Hepatocyte (in vitro differentiated cells): ENCODE results near the gene KCNA2. TPM values are rescaled to one million over a fixed set of nuclear protein-coding genes. Genes with fewer than 3 reads are reported as not detected.

Experiments
- DNase-seq: peaks from one replicate; pipeline ENCODE4 v3.0.0-alpha.2; 2016; ENCODE audit warnings: low spot score
- H2AFZ ChIP-seq: fragments of 200-600 bp; sonication (generic); 2 replicates; pipeline ENCODE4 v1.6.0; 2016; ENCODE audit warnings: antibody characterized with exemption, mild to moderate bottlenecking
- H3K27ac ChIP-seq: fragments of 200-600 bp; sonication (generic); 2 replicates; pipeline ENCODE4 v1.5.1; 2016; ENCODE audit warnings: mild to moderate bottlenecking
- H3K27me3 ChIP-seq: fragments of 200-600 bp; sonication (generic); 2 replicates; pipeline ENCODE4 v1.6.1; 2016
- H3K36me3 ChIP-seq: fragments of 200-600 bp; sonication (generic); replicated peaks from 2 replicates; pipeline ENCODE4 v1.5.1; 2016; ENCODE audit warnings: low read depth; ENCODE audit not compliant: insufficient read depth
- H3K4me1 ChIP-seq: fragments of 200-600 bp; sonication (generic); 2 replicates; pipeline ENCODE4 v1.5.1; 2016; ENCODE audit warnings: mild to moderate bottlenecking, moderate library complexity; ENCODE audit not compliant: insufficient read depth
- H3K4me2 ChIP-seq: fragments of 200-600 bp; sonication (generic); 2 replicates; pipeline ENCODE4 v1.6.0; 2016
- H3K4me3 ChIP-seq: fragments of 200-600 bp; sonication (generic); 2 replicates; pipeline ENCODE4 v1.5.1; 2016; ENCODE audit warnings: mild to moderate bottlenecking
- H3K79me2 ChIP-seq: fragments of 200-600 bp; sonication (generic); 2 replicates; pipeline ENCODE4 v1.6.0; 2017; ENCODE audit warnings: mild to moderate bottlenecking
- H3K9me2 ChIP-seq: fragments of 200-600 bp; sonication (generic); replicated peaks from 2 replicates; pipeline ENCODE4 v1.6.0; 2017; ENCODE audit warnings: mild to moderate bottlenecking; ENCODE audit not compliant: insufficient read depth
- H3K9me3 ChIP-seq: fragments of 200-600 bp; sonication (generic); 2 replicates; pipeline ENCODE4 v1.5.1; 2016; ENCODE audit warnings: low read depth, mild to moderate bottlenecking
- H4K20me1 ChIP-seq: fragments of 200-600 bp; sonication (generic); 2 replicates; pipeline ENCODE4 v1.6.0; 2016; ENCODE audit warnings: mild to moderate bottlenecking; ENCODE audit not compliant: insufficient read depth, poor library complexity, severe bottlenecking
- EZH2 ChIP-seq: fragments of 200-600 bp; sonication (generic); IDR thresholded peaks from 2 replicates; pipeline ENCODE4 v1.6.1; 2016; ENCODE audit warnings: antibody characterized with exemption, mild to moderate bottlenecking, borderline replicate concordance
- EZH2phosphoT487 ChIP-seq: fragments of 200-600 bp; sonication (generic); IDR thresholded peaks from one replicate; pipeline ENCODE4 v1.6.1; 2018; ENCODE audit warnings: antibody characterized with exemption, mild to moderate bottlenecking, low read depth, moderate library complexity; ENCODE audit not compliant: unreplicated experiment, severe bottlenecking
- WGBS: methylation state at CpG from one replicate; pipeline ENCODE4 v1.1.6; 2016; ENCODE audit warnings: low lambda C conversion rate; ENCODE audit errors: missing lambda C conversion rate; 5-methylcytosine and 5-hydroxymethylcytosine counted together
- polyA plus RNA-seq: library from polyadenylated mRNA; unstranded; fragments of >200 nt; fragmentation: Nextera tagmentation; extraction: Ambion mirVana; gene quantifications from 2 replicates; pipeline ENCODE4 v1.2.1, GENCODE V29; 2016
- total RNA-seq: library from RNA; depleted of rRNA; stranded (reverse); fragments of >200 nt; gene quantifications from 2 replicates; pipeline ENCODE4 v1.2.3, GENCODE V29; 2014
- TF ChIP-seq, protein P1 (sequence below): fragments of 200-600 bp; sonication (generic); IDR thresholded peaks from 2 replicates; pipeline ENCODE4 v1.5.1; 2016; ENCODE audit warnings: antibody characterized with exemption, mild to moderate bottlenecking; ENCODE audit not compliant: poor library complexity

KCNA2 gene
- total and polyA plus RNA-seq, 2 experiments from 2014 or later = 0.40 to 0.80 TPM

GRCh38 chr1:110639724-110640386 is 33.7 kb upstream of the KCNA2 start:
- DNase-seq = no peak
- Histone ChIP-seq H4K20me1 (no peaks in the 10 kb centered on the region), H3K79me2 (no peaks in the 10 kb centered on the region), H3K27me3 (peaks cover 3% of the 10 kb centered on the region), H3K9me2 (no peaks in the 10 kb centered on the region), H2AFZ (no peak overlapping the region), H3K4me2 (no peak overlapping the region), H3K4me3 (no peak overlapping the region), H3K36me3 (no peaks in the 10 kb centered on the region), H3K27ac (no peak overlapping the region), H3K4me1 (no peaks in the 10 kb centered on the region), H3K9me3 (no peaks in the 10 kb centered on the region)
- 75% methylated on average over 2 of the region's 2 CpGs for whole genome bisulfite sequencing
- TF ChIP-seq EZH2phosphoT487 (no peak), EZH2 (no peak)
- TF ChIP-seq, protein P1, sequence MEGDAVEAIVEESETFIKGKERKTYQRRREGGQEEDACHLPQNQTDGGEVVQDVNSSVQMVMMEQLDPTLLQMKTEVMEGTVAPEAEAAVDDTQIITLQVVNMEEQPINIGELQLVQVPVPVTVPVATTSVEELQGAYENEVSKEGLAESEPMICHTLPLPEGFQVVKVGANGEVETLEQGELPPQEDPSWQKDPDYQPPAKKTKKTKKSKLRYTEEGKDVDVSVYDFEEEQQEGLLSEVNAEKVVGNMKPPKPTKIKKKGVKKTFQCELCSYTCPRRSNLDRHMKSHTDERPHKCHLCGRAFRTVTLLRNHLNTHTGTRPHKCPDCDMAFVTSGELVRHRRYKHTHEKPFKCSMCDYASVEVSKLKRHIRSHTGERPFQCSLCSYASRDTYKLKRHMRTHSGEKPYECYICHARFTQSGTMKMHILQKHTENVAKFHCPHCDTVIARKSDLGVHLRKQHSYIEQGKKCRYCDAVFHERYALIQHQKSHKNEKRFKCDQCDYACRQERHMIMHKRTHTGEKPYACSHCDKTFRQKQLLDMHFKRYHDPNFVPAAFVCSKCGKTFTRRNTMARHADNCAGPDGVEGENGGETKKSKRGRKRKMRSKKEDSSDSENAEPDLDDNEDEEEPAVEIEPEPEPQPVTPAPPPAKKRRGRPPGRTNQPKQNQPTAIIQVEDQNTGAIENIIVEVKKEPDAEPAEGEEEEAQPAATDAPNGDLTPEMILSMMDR = no peak

DNA sequence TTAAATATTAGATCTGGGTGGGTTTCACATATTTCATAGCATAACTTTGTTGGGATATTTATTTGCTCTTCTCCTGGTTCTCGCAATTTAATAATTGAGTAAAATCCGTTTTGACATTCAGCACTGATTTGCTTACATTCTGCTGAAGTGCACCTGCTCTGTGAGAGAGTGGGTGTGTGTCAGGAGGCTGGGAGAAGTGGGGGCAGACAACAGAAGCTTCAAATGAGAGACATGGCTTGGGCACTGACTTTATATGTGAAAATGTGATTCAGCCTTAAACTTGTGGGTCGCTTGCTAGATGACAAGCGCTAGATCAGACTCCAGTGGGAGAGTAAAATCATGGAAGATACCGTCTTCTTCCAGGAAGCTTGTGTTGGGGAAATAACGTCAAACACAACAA is 32.4 kb upstream of the KCNA2 start:
- Histone ChIP-seq H4K20me1 (no peaks in the 10 kb centered on the region), H2AFZ (no peak overlapping the region), H3K4me2 (no peak overlapping the region), H3K27ac (no peak overlapping the region), H3K9me2 (no peaks in the 10 kb centered on the region), H3K27me3 (peaks cover 3% of the 10 kb centered on the region), H3K79me2 (no peaks in the 10 kb centered on the region), H3K9me3 (no peaks in the 10 kb centered on the region), H3K4me1 (no peaks in the 10 kb centered on the region), H3K4me3 (no peak overlapping the region), H3K36me3 (no peaks in the 10 kb centered on the region)
- DNase-seq = no peak
- TF ChIP-seq EZH2 = no peak
- no peak for TF ChIP-seq EZH2phosphoT487
- TF ChIP-seq, protein P1 = no peak
- 83% methylated on average over 6 of the region's 6 CpGs for WGBS

DNA sequence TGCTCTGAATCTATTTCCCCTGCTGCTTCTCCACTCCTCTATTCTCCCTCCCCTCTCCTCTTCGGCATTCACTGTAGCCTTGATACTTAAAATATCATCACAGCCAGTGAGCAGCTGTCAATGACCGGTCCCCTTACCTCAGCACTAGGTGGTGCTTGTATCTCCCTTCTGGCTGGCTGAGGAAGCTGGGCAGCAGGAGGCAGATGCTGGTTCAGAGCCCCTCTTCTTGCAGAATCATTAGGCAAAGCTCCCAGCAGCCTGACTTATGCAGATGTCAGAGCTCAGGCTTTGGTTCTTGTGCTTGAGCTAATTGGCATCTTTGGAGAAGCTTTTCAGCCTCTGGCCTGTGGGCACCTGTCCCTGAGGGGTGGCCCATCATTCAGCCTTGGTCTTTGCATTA is 31.9 kb upstream of the KCNA2 start:
- H3K4me3 ChIP-seq = no peak overlapping the region
- WGBS = 67% methylated on average over 2 of the region's 2 CpGs
- H3K79me2 ChIP-seq = no peaks in the 10 kb centered on the region
- H3K27ac ChIP-seq = no peak overlapping the region
- H3K4me2 ChIP-seq = no peak overlapping the region
- H3K9me2 ChIP-seq = no peaks in the 10 kb centered on the region
- no peaks in the 10 kb centered on the region for H4K20me1 ChIP-seq
- no peaks in the 10 kb centered on the region for H3K9me3 ChIP-seq
- no peak overlapping the region for H2AFZ ChIP-seq
- H3K36me3 ChIP-seq = no peaks in the 10 kb centered on the region
- peaks cover 3% of the 10 kb centered on the region for H3K27me3 ChIP-seq
- DNase-seq = no peak
- no peak for TF ChIP-seq EZH2phosphoT487
- no peak for TF ChIP-seq EZH2
- TF ChIP-seq, protein P1 = no peak
- H3K4me1 ChIP-seq = no peaks in the 10 kb centered on the region

DNA sequence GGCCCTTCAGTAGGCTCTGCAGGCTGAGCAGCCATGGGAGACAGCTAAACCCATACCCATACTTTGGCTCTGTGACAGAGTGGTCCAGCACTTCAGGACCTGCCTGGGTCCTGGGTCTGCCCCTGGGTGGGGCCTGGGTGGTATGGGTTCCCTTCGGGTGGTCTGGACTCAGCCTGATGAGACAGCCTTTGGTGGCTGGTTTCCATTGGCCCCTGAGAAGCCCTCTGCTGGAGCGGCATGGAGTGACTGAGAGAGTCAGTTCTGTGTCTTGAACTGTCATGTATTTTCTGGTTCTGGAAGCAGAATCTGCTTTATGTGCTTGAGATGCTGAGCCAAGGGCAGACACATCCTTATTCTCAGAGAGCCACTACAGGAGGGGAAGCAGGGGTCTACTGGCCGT is 31.3 kb upstream of the KCNA2 start:
- no peak overlapping the region for H3K27ac ChIP-seq
- no peaks in the 10 kb centered on the region for H3K9me3 ChIP-seq
- no peaks in the 10 kb centered on the region for H3K4me1 ChIP-seq
- WGBS = 63% methylated on average over 3 of the region's 3 CpGs
- no peaks in the 10 kb centered on the region for H3K79me2 ChIP-seq
- TF ChIP-seq EZH2 = no peak
- TF ChIP-seq, protein P1 = no peak
- no peak for TF ChIP-seq EZH2phosphoT487
- no peak for DNase-seq
- H2AFZ ChIP-seq = no peak overlapping the region
- no peaks in the 10 kb centered on the region for H3K9me2 ChIP-seq
- no peak overlapping the region for H3K4me2 ChIP-seq
- H3K27me3 ChIP-seq = peaks cover 3% of the 10 kb centered on the region
- H3K36me3 ChIP-seq = no peaks in the 10 kb centered on the region
- H3K4me3 ChIP-seq = no peak overlapping the region
- H4K20me1 ChIP-seq = no peaks in the 10 kb centered on the region
